Measurements from ENCODE around the gene CTNS. TPM values are rescaled to one million over a fixed set of nuclear protein-coding genes. Genes with fewer than 3 reads are reported as not detected.

The CTNS gene
- total RNA-seq, 1 donor from 2014 or later = 9.4 TPM

- no peak overlapping the region for H3K27ac Mint-ChIP-seq
- H3K4me1 ChIP-seq = peaks cover 15% of the 10 kb centered on the region
- no peaks in the 10 kb centered on the region for H3K9me3 Mint-ChIP-seq
- no peaks in the 10 kb centered on the region for H3K36me3 Mint-ChIP-seq
- H3K4me2 ChIP-seq = no peak overlapping the region
- peaks cover 8% of the 10 kb centered on the region for H4K20me1 ChIP-seq (ENCODE audit: low read depth)
- peaks cover 11% of the 10 kb centered on the region for H3K4me1 Mint-ChIP-seq
- no peak overlapping the region for H3K9ac ChIP-seq
- TF ChIP-seq EZH2 (IDR thresholded peaks at IDR 0.05) = no peak
- TF ChIP-seq EZH2phosphoT487 (IDR thresholded peaks at IDR 0.05) = no peak
- no peak for TF ChIP-seq CTCF (IDR thresholded peaks at IDR 0.05)
- H2AFZ ChIP-seq (replicated peaks) = no peak overlapping the region
- peaks cover 6% of the 10 kb centered on the region for H3F3A ChIP-seq (ENCODE audit: low read depth)
- no peak for DNase-seq (ENCODE audit: low spot score)
- H3K36me3 ChIP-seq = no peaks in the 10 kb centered on the region
- no peak overlapping the region for H3K4me3 ChIP-seq
- H3K27me3 ChIP-seq = peaks cover 16% of the 10 kb centered on the region
- H3K79me2 ChIP-seq (ENCODE audit: low read depth) = no peaks in the 10 kb centered on the region
- H3K9me3 ChIP-seq (ENCODE audit: low read depth) = no peaks in the 10 kb centered on the region
- H3K27me3 Mint-ChIP-seq (ENCODE audit: insufficient read depth, low read depth) = peaks cover 19% of the 10 kb centered on the region
- H3K27ac ChIP-seq = no peak overlapping the region
- no peak overlapping the region for H3K4me3 Mint-ChIP-seq
These were observed 53.6 kb downstream of the CTNS start for GRCh38 chr17:3690094-3690715.

GRCh38 chr17:3691617-3692067 is 55.1 kb downstream of the CTNS start:
- H3K4me2 ChIP-seq = no peak overlapping the region
- Mint-ChIP-seq H3K27ac (no peak overlapping the region), H3K36me3 (no peaks in the 10 kb centered on the region), H3K4me1 (peaks cover 11% of the 10 kb centered on the region), H3K4me3 (no peak overlapping the region), H3K27me3 (ENCODE audit: insufficient read depth, low read depth) (peaks cover 28% of the 10 kb centered on the region), H3K9me3 (no peaks in the 10 kb centered on the region)
- H3K9ac ChIP-seq = no peak overlapping the region
- TF ChIP-seq EZH2 (IDR thresholded peaks at IDR 0.05) (no peak), CTCF (IDR thresholded peaks at IDR 0.05) (no peak), EZH2phosphoT487 (IDR thresholded peaks at IDR 0.05) (no peak)
- H3K79me2 ChIP-seq (ENCODE audit: low read depth) = no peaks in the 10 kb centered on the region
- peaks cover 6% of the 10 kb centered on the region for H3F3A ChIP-seq (ENCODE audit: low read depth)
- no peak overlapping the region for H3K27ac ChIP-seq
- H3K36me3 ChIP-seq = no peaks in the 10 kb centered on the region
- no peak for DNase-seq (ENCODE audit: low spot score)
- H3K27me3 ChIP-seq = peaks cover 30% of the 10 kb centered on the region
- no peak overlapping the region for H2AFZ ChIP-seq (replicated peaks)
- peaks cover 19% of the 10 kb centered on the region for H3K4me1 ChIP-seq
- H4K20me1 ChIP-seq (ENCODE audit: low read depth) = peaks cover 12% of the 10 kb centered on the region
- H3K9me3 ChIP-seq (ENCODE audit: low read depth) = no peaks in the 10 kb centered on the region
- H3K4me3 ChIP-seq = no peak overlapping the region

GRCh38 chr17:3692346-3692745 is 55.8 kb downstream of the CTNS start:
- Mint-ChIP-seq H3K4me3 (no peak overlapping the region), H3K9me3 (no peaks in the 10 kb centered on the region)
- TF ChIP-seq EZH2phosphoT487 (IDR thresholded peaks at IDR 0.05) (no peak), EZH2 (IDR thresholded peaks at IDR 0.05) (no peak), CTCF (IDR thresholded peaks at IDR 0.05) (peak; percentile 29)

More at GRCh38 chr17:3692346-3692745, 55.8 kb downstream of the CTNS start:
- no peaks in the 10 kb centered on the region for H3K36me3 Mint-ChIP-seq
- H3K27ac ChIP-seq = no peak overlapping the region
- H3K4me3 ChIP-seq = no peak overlapping the region
- H3K27ac Mint-ChIP-seq = no peak overlapping the region
- H3K4me1 Mint-ChIP-seq = peaks cover 11% of the 10 kb centered on the region
- no peak overlapping the region for H3K4me2 ChIP-seq
- H3K27me3 ChIP-seq = peaks cover 37% of the 10 kb centered on the region
- H3K27me3 Mint-ChIP-seq (ENCODE audit: insufficient read depth, low read depth) = peaks cover 30% of the 10 kb centered on the region
- peaks cover 6% of the 10 kb centered on the region for H3F3A ChIP-seq (ENCODE audit: low read depth)
- no peaks in the 10 kb centered on the region for H3K9me3 ChIP-seq (ENCODE audit: low read depth)
- H3K79me2 ChIP-seq (ENCODE audit: low read depth) = no peaks in the 10 kb centered on the region
- H3K36me3 ChIP-seq = no peaks in the 10 kb centered on the region
- no peak overlapping the region for H2AFZ ChIP-seq (replicated peaks)
- DNase-seq (ENCODE audit: low spot score) = no peak
- peaks cover 12% of the 10 kb centered on the region for H4K20me1 ChIP-seq (ENCODE audit: low read depth)
- peaks cover 19% of the 10 kb centered on the region for H3K4me1 ChIP-seq
- H3K9ac ChIP-seq = no peak overlapping the region
